ENCODE measurements around the gene SDF4.

The SDF4 gene

GRCh38 chr1:1228596-1229321, 3.0 kb downstream of the SDF4 start:
- TF ChIP-seq, protein P1, sequence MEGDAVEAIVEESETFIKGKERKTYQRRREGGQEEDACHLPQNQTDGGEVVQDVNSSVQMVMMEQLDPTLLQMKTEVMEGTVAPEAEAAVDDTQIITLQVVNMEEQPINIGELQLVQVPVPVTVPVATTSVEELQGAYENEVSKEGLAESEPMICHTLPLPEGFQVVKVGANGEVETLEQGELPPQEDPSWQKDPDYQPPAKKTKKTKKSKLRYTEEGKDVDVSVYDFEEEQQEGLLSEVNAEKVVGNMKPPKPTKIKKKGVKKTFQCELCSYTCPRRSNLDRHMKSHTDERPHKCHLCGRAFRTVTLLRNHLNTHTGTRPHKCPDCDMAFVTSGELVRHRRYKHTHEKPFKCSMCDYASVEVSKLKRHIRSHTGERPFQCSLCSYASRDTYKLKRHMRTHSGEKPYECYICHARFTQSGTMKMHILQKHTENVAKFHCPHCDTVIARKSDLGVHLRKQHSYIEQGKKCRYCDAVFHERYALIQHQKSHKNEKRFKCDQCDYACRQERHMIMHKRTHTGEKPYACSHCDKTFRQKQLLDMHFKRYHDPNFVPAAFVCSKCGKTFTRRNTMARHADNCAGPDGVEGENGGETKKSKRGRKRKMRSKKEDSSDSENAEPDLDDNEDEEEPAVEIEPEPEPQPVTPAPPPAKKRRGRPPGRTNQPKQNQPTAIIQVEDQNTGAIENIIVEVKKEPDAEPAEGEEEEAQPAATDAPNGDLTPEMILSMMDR (IDR thresholded peaks at IDR 0.05; ENCODE audit: low read depth, low read length) = no peak
- no peak for DNase-seq (ENCODE audit: low read depth in 2 of 2)
- H3K4me3 ChIP-seq (replicated peaks in 1 of 2; ENCODE audit: low read depth in 2 of 2, low read length in 2 of 2) = no peak overlapping the region

- no peak overlapping the region for H3K4me3 ChIP-seq (replicated peaks in 1 of 2; ENCODE audit: low read depth in 2 of 2, low read length in 2 of 2)
- no peak for DNase-seq (ENCODE audit: low read depth in 2 of 2)
- TF ChIP-seq, protein P1 (IDR thresholded peaks at IDR 0.05; ENCODE audit: low read depth, low read length) = no peak
Measured at GRCh38 chr1:1228187-1228586, 3.6 kb downstream of the SDF4 start.

DNA sequence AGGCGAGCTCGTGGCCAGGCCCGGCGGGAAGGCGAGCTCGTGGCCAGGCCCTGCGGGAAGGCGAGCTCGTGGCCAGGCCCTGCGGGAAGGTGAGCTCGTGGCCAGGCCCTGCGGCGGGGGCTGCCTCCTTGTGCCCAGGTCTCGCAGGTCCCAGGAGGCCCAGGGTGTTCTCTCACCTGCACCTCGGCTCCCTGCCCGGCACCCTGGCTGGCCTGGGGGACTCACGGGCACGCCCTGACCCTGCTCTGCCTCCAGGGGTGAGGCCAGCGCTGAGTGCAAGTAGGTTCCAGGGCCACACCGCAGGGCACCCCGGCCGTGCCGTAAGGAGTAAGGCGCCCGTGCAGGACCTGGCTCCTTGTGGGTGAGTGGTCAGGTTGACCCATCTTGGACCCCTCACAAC, 4.4 kb downstream of the SDF4 start:
- no peak overlapping the region for H3K4me3 ChIP-seq (replicated peaks in 1 of 2; ENCODE audit: low read depth in 2 of 2, low read length in 2 of 2)
- no peak for DNase-seq (ENCODE audit: low read depth in 2 of 2)
- TF ChIP-seq, protein P1 (IDR thresholded peaks at IDR 0.05; ENCODE audit: low read depth, low read length) = no peak

DNA sequence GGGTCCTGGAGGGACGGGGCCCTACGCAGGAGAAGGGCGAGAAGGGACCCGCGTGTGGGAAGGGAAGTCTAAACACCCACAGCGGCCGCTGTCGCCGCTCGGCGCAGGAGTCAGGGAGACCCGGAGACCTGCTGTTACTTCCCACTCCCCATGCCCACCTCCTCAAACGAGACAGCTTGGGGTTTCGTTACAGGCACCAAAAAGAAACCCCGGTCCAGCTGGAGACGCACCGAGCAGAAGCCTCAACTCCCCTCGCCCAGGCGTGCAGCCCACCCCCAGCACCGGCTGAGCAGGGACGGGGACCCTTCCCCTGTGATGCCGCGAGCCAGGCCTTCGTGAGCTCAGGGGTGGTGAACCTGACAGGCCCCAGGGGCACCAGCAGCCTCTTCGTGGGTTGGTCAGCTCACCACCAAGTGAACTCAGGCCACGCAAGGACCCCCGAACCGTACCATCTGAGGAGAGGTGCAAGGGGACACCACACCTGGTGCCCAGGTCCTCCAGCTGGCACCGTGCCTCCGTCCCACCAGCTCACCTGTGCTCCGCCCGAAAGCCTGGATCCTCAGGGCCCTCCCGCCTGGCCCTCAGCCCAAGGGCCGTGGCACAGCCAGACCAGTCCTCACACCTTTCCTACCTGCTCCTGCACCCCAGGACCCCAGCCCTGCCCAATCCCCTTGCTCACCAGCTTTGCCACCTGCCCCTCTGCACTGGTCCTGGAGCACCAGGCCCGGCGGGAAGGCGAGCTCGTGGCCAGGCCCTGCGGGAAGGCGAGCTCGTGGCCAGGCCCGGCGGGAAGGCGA, 5.0 kb downstream of the SDF4 start:
- DNase-seq (ENCODE audit: low read depth in 2 of 2) = no peak
- no peak overlapping the region for H3K4me3 ChIP-seq (replicated peaks in 1 of 2; ENCODE audit: low read depth in 2 of 2, low read length in 2 of 2)
- TF ChIP-seq, protein P1 (IDR thresholded peaks at IDR 0.05; ENCODE audit: low read depth, low read length) = no peak

GRCh38 chr1:1225913-1226312, 5.9 kb downstream of the SDF4 start:
- no peak for DNase-seq (ENCODE audit: low read depth in 2 of 2)
- no peak overlapping the region for H3K4me3 ChIP-seq (replicated peaks in 1 of 2; ENCODE audit: low read depth in 2 of 2, low read length in 2 of 2)
- TF ChIP-seq, protein P1 (IDR thresholded peaks at IDR 0.05; ENCODE audit: low read depth, low read length) = no peak

DNA sequence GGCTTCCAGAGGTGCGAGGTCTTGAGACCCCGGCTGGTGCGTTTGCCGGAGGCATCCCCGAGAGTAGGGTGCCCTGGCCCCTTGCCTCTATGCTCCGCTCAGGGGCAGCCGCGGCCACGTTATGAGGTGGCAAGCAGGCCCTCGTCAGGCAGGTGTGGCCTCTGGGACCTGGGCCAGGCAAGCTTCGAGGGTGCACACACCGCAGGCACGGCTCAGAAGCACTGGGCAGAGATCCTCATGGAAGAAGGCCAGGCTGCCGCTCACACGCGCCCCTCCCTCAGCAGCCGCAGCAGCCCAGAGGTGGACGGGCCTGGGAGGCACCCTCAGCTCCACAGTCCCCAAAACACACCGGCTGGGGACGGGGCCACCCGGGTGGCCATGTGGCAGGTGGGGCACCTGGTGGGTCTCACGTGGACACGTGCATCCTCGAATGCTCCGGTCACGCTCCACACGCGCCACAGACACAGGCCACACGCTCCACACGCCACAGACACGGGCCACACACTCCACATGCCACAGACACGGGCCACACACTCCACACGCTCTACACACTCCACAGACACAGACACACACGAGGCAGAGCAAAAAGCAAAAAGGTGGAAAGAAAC, 6.5 kb downstream of the SDF4 start:
- no peak overlapping the region for H3K4me3 ChIP-seq (replicated peaks in 1 of 2; ENCODE audit: low read depth in 2 of 2, low read length in 2 of 2)
- DNase-seq (ENCODE audit: low read depth in 2 of 2) = no peak
- TF ChIP-seq, protein P1 (IDR thresholded peaks at IDR 0.05; ENCODE audit: low read depth, low read length) = no peak

Measured in cardiac fibroblast (primary cell).